Uterus (tissue), 2 donors: ENCODE data around the gene TARBP2.

ENCODE experiments used
- POLR2A ChIP-seq, 2 donors: fragments of 450-650 bp; IDR thresholded peaks; one replicate each; pipeline ENCODE4 v1.6.1; 2016; ENCODE audit warnings: antibody characterized with exemption in 2 of 2, mild to moderate bottlenecking in 1 of 2, moderate library complexity in 1 of 2
- TF ChIP-seq, protein P1 (sequence below), 4 experiments: fragments of 200-600 bp in 2 of 4; fragments of 450-650 bp in 2 of 4; sonication (generic) in 2 of 4; IDR thresholded peaks; one replicate each; pipeline ENCODE4 v1.5.1; 2016 to 2019; ENCODE audit warnings: antibody characterized with exemption in 4 of 4, mild to moderate bottlenecking in 2 of 4, moderate library complexity in 1 of 4

- TF ChIP-seq, protein P1, sequence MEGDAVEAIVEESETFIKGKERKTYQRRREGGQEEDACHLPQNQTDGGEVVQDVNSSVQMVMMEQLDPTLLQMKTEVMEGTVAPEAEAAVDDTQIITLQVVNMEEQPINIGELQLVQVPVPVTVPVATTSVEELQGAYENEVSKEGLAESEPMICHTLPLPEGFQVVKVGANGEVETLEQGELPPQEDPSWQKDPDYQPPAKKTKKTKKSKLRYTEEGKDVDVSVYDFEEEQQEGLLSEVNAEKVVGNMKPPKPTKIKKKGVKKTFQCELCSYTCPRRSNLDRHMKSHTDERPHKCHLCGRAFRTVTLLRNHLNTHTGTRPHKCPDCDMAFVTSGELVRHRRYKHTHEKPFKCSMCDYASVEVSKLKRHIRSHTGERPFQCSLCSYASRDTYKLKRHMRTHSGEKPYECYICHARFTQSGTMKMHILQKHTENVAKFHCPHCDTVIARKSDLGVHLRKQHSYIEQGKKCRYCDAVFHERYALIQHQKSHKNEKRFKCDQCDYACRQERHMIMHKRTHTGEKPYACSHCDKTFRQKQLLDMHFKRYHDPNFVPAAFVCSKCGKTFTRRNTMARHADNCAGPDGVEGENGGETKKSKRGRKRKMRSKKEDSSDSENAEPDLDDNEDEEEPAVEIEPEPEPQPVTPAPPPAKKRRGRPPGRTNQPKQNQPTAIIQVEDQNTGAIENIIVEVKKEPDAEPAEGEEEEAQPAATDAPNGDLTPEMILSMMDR (IDR thresholded peaks at IDR 0.05): no peak
- TF ChIP-seq POLR2A (IDR thresholded peaks at IDR 0.05): no peak
Observed at GRCh38 chr12:53514628-53515290, 13.7 kb downstream of the TARBP2 start.
